Activated T-helper 1 cell treated with anti-CD3 and anti-CD28 coated beads, Interleukin-2, amount 50 U/mL, for 16 hours (primary cell): ENCODE results near the gene TSHZ3.

Experiments used
- DNase-seq, 2 donors: peaks; one replicate each; pipeline ENCODE4 v3.0.0-alpha.2; 2020; ENCODE audit warnings: low read depth in 1 of 2, low spot score in 1 of 2

TSHZ3 gene

DNA sequence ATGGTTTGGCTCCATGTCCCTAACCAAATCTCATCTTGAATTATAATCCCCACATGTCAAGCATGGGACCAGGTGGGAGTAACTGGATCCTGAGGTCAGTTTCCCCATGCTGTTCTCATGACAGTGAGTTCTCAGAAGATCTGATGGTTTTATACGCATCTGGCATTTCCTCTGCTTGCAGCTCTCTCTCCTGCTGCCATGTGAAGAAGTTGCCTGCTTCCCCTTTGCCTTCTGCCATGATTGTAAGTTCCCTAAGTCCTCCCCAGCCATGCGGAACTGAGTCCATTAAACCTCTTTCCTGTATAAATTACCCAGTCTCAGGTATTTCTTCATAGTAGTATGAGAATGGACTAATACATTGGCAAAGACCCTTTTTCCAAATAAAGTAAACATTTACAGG, 96.8 kb downstream of the TSHZ3 start:
- no peak for DNase-seq

DNA sequence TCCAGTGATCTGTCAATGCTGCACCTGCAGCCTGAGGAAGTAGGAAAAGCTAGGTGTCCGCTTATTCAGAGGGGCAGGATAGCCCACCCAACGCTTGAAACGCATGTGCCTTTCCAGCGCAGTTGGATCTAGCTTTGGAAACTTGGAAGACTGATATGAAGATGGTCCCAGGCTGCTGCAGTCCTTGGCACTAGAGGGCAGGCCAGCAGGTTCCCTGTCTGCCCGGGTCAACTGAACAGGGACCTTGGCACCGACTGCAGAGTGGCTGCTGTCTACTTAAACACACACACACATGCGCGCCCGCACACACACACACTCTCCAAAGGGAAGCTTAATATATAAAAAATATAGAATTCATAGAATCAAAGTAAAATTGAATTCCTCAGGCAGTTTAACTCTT, 100.0 kb downstream of the TSHZ3 start:
- DNase-seq: no peak

DNA sequence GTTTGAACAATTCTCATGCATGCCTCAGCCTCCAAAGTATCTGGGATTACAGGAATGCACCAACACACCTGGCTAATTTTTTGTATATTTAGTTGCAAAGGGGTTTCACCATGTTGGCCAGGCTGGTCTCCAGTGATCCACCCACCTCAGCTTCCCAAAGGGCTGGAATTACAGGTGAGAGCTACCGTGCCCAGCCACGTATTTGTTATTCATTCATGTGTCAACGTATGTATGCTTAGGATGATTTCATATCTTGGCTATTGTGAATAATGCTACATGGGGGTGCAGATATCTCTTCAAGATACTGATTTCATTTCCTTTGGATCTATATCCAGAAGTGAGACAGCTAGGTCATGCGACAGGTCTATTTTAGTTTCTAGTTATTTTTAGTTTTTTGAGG, 113.4 kb downstream of the TSHZ3 start:
- no peak for DNase-seq

DNA sequence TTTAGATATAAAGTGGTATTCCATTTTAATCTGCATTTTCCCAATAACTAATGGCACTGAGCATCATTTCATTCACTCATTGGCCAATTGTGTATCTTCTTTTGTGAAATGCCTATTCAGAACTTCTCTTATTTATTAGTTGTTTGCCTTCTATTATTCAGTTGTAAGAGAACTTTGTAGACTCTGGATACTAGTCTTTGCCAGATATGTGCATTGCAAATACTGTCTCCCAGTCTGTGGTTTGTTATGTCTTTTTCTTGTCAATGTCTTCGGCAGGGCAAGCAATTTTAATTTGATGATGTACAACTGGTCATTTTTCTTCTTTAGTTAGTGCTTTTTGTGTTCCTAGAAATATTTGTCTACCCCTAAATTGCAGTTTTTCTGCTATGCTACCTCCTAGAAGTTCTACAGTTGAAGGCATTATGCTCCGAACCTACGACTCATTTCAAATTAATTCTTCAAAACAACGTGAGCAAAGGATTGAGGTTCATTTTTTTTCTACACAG, 115.9 kb downstream of the TSHZ3 start:
- DNase-seq: no peak

DNA sequence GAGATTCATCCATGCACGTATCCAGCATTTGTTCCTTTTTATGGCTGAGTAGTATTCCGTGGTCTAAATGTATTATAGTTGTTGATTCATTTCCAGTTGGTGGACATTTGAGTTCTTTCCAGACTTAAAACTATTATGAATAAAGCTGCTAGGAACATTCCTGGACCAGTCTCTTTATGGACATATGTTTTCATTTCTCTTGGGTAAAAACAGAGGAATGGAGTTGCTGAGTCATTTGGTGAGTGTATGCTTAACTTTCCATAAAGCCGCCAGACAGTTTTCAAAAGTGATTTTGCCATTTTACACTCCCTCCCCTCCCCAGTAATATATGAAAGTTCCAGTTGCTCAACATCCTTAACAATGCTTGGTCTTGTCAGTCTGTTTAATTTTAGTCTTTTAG, 116.4 kb downstream of the TSHZ3 start:
- no peak for DNase-seq

DNA sequence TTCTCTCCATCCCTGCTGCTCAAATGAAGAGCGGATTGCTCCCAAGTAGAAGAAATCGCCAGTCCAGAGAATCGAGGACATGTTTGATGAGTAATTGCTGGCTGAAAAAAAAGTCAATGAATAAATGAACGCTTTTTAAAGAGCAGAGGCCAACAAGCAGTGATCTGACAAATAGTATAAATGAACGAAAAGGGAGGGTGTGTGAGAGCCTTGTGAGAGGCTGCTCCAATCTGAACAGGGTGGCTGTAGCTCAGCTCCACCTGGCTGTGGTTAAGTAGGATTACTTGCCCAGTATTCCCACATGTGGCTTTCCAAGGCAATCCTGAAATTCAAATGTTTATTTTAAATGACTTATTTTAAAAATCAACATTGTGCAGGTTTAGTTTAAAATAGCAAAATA, 117.1 kb downstream of the TSHZ3 start:
- no peak for DNase-seq

DNA sequence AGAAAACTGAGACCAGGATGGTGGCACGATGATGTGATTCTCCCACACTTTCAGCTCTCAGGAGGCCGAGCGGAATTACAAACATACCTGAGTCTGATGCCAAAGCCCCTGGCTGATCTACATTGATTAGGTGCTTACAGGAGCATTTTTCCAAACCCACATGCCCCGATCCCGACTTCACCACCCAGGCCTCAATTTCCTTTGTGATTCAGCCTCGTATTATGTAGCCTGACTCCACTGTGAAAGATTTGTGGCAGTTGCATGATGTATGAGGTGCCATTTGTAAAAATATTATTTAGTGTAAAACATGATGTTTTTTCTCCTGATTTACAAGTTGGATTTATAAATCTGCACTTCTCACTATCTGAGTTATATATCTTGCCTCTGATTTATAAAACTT, 118.0 kb downstream of the TSHZ3 start:
- DNase-seq: no peak

DNA sequence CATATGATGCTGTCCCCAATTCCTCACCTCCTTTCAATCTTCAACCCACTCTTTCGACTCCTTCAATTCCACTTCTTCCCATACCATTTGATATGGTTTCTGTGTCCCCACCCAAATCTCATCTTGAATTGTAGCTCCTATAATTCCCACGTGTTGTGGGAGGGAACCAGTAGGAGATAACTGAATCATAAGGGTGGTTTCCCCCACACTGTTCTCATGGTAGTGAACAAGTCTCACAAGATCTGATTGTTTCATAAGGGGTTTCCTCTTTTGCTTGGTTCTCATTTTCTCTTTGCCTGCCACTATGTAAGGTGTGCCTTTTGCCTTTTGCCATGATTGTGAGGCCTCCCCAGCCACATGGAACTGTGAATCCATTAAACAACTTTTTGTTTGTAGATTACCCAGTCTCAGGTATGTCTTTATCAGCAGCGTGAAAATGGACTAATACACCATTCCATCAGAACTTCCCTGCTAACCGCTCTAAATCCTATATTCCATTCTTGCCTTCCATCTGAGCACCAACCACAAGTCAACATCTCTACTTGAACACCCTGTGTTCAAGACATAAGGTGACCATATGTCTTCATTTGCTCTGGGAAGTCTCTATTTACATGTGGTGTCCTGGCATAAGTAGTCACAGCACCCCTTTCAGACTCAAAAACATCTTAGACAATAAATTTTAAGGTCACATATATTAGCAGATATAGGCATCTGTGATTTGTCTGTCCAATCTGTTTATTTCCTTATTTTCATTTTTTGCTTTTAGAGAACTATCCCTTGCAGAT, 122.9 kb downstream of the TSHZ3 start:
- no peak for DNase-seq
